Breast epithelium (tissue), 4 donors: ENCODE data around the gene PXDN. TPM values are rescaled to one million over a fixed set of nuclear protein-coding genes. Genes with fewer than 3 reads are reported as not detected.

Experiments
- DNase-seq, 2 donors: peaks; one replicate each; pipeline ENCODE4 v3.0.0-alpha.2; 2019; ENCODE audit warnings: low spot score in 2 of 2
- H3K27ac ChIP-seq, 2 donors: fragments of 200-600 bp; sonication (generic) in 1 of 2; one replicate each; pipeline ENCODE4 v1.5.1; 2016 to 2019; ENCODE audit warnings: mild to moderate bottlenecking in 1 of 2
- H3K27me3 ChIP-seq, 2 donors: fragments of 200-600 bp; sonication (generic) in 1 of 2; one replicate each; pipeline versions ENCODE4 v1.5.1 to v1.6.0; 2017 to 2019; ENCODE audit warnings: control low read depth in 1 of 2, mild to moderate bottlenecking in 1 of 2
- H3K36me3 ChIP-seq: fragments of 200-600 bp; one replicate; pipeline ENCODE4 v1.5.1; 2019
- H3K4me1 ChIP-seq, 2 donors: fragments of 200-600 bp; sonication (generic); one replicate each; pipeline ENCODE4 v1.5.1; 2016 to 2019; ENCODE audit warnings: control low read depth in 1 of 2
- H3K4me3 ChIP-seq, 3 donors: fragments of 200-600 bp; sonication (generic); 1 replicate in 2 of 3; 2 replicates in 1 of 3; pipeline ENCODE4 v1.5.1; 2016 to 2019; ENCODE audit warnings: mild to moderate bottlenecking in 3 of 3, moderate library complexity in 2 of 3
- H3K9me3 ChIP-seq, 2 donors: fragments of 200-600 bp; sonication (generic) in 1 of 2; one replicate each; pipeline ENCODE4 v1.5.1; 2016 to 2019; ENCODE audit warnings: control low read depth in 1 of 2
- POLR2A ChIP-seq: fragments of 450-650 bp; IDR thresholded peaks from one replicate; pipeline ENCODE4 v1.6.1; 2016; ENCODE audit warnings: antibody characterized with exemption, mild to moderate bottlenecking, moderate library complexity
- POLR2AphosphoS5 ChIP-seq, 3 donors: sonication (generic); formaldehyde crosslinking; IDR thresholded peaks; one replicate each; pipeline ENCODE4 v1.6.1; 2017; ENCODE audit warnings: antibody characterized with exemption in 3 of 3
- intact Hi-C: fragments of 100-400 bp; cut with DNase I; formaldehyde crosslinking; loops from one replicate; pipeline ENCODE4 v1.15.1; 2023; ENCODE audit warnings: low total_unique reads
- total RNA-seq, 3 donors: library from RNA; depleted of rRNA; stranded (reverse); fragments of >200 nt; gene quantifications; one replicate each; pipeline ENCODE4 v1.1.0, GENCODE V29; 2016
- TF ChIP-seq, protein P1 (sequence below), 3 donors: fragments of 450-650 bp; IDR thresholded peaks; one replicate each; pipeline ENCODE4 v1.5.1; 2016 to 2017; ENCODE audit warnings: antibody characterized with exemption in 3 of 3, mild to moderate bottlenecking in 3 of 3, moderate library complexity in 3 of 3

The PXDN gene
- total RNA-seq, 3 donors from 2014 or later = 42.4 to 108 (median 64.2) TPM

DNA sequence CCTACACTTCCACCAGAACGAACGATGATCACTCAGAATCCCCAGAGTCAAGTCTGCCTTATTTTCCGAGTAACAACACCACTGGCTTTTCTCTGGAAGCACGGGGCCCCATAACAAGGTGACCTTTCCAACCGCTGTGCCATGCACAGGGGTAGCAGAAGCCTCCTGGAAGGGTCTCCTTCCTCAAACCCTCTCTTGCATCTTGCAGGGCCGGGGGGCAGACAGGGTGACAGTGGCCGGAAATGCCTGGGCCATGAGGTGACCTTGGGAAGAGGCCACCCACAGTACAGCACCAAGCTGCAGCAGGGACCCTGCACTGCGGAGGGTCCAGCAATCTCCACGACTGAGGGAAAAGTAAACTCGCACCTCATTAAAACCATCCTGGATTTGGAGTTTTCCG lies 108.5 kb downstream of the PXDN start:
- TF ChIP-seq POLR2A (no peak), POLR2AphosphoS5 (IDR thresholded peaks at IDR 0.05) (no peak)
- TF ChIP-seq, protein P1, sequence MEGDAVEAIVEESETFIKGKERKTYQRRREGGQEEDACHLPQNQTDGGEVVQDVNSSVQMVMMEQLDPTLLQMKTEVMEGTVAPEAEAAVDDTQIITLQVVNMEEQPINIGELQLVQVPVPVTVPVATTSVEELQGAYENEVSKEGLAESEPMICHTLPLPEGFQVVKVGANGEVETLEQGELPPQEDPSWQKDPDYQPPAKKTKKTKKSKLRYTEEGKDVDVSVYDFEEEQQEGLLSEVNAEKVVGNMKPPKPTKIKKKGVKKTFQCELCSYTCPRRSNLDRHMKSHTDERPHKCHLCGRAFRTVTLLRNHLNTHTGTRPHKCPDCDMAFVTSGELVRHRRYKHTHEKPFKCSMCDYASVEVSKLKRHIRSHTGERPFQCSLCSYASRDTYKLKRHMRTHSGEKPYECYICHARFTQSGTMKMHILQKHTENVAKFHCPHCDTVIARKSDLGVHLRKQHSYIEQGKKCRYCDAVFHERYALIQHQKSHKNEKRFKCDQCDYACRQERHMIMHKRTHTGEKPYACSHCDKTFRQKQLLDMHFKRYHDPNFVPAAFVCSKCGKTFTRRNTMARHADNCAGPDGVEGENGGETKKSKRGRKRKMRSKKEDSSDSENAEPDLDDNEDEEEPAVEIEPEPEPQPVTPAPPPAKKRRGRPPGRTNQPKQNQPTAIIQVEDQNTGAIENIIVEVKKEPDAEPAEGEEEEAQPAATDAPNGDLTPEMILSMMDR (IDR thresholded peaks at IDR 0.05) = no peak
- Histone ChIP-seq H3K36me3 (no peaks in the 10 kb centered on the region), H3K4me1 (no peaks in the 10 kb centered on the region), H3K4me3 (no peak overlapping the region), H3K27me3 (no peaks in the 10 kb centered on the region), H3K27ac (no peak overlapping the region), H3K9me3 (no peaks in the 10 kb centered on the region)
- no peak for DNase-seq
- intact Hi-C loops = no loop called here

GRCh38 chr2:1634681-1635341 lies 109.5 kb downstream of the PXDN start:
- Histone ChIP-seq H3K27ac (no peak overlapping the region), H3K9me3 (no peaks in the 10 kb centered on the region), H3K36me3 (no peaks in the 10 kb centered on the region), H3K4me3 (no peak overlapping the region), H3K27me3 (no peaks in the 10 kb centered on the region), H3K4me1 (no peaks in the 10 kb centered on the region)
- DNase-seq = no peak
- TF ChIP-seq, protein P1 (IDR thresholded peaks at IDR 0.05) = no peak
- TF ChIP-seq POLR2AphosphoS5 (IDR thresholded peaks at IDR 0.05) = no peak
- TF ChIP-seq POLR2A = no peak
- intact Hi-C loops = no loop called here

- H3K27me3 ChIP-seq = no peaks in the 10 kb centered on the region
- no peak overlapping the region for H3K4me3 ChIP-seq
- H3K9me3 ChIP-seq = no peaks in the 10 kb centered on the region
- no peaks in the 10 kb centered on the region for H3K36me3 ChIP-seq
- peak overlapping the region in 1 of 2 donors; percentile 12 for H3K27ac ChIP-seq
- intact Hi-C loops = no loop called here
- no peaks in the 10 kb centered on the region for H3K4me1 ChIP-seq
- DNase-seq = no peak
- TF ChIP-seq POLR2AphosphoS5 (IDR thresholded peaks at IDR 0.05) = no peak
Measured at GRCh38 chr2:1633936-1634587, 110.3 kb downstream of the PXDN start.

- intact Hi-C loops = no loop called here
- no peak for DNase-seq
- Histone ChIP-seq H3K4me1 (no peaks in the 10 kb centered on the region), H3K36me3 (no peaks in the 10 kb centered on the region), H3K27ac (no peak overlapping the region), H3K27me3 (no peaks in the 10 kb centered on the region), H3K4me3 (no peak overlapping the region), H3K9me3 (no peaks in the 10 kb centered on the region)
- TF ChIP-seq, protein P1 (IDR thresholded peaks at IDR 0.05) = no peak
- TF ChIP-seq POLR2A = no peak
- no peak for TF ChIP-seq POLR2AphosphoS5 (IDR thresholded peaks at IDR 0.05)
Measured at GRCh38 chr2:1633092-1633671, 111.1 kb downstream of the PXDN start.

DNA sequence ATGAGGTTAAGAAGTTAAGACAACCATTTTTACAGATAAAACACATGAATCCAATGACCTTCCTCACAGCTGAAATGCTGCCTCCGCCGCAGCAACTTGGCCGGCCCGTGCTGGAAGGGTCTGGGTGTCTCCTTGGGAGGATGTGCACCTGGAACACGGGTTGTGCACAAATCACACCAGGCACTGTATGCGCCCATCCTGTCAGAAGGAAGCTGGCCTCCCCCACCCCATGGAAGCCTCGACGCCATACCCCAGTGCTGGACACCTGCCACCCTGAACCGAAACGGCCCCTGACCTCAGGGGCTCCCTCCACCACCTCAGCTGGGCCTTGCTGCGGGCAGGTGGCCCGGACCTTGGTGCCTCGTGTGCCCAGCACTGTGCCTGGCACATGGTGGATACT lies 111.8 kb downstream of the PXDN start:
- H3K36me3 ChIP-seq = no peaks in the 10 kb centered on the region
- H3K27ac ChIP-seq = peak overlapping the region; percentile 76 to 87
- H3K4me3 ChIP-seq = no peak overlapping the region
- H3K4me1 ChIP-seq = no peaks in the 10 kb centered on the region
- DNase-seq = no peak
- no peaks in the 10 kb centered on the region for H3K9me3 ChIP-seq
- TF ChIP-seq POLR2A = no peak
- TF ChIP-seq POLR2AphosphoS5 (IDR thresholded peaks at IDR 0.05) = no peak
- TF ChIP-seq, protein P1 (IDR thresholded peaks at IDR 0.05) = no peak
- no peaks in the 10 kb centered on the region for H3K27me3 ChIP-seq
- intact Hi-C loops = no loop called here
